ENCODE results near the gene CALD1.

DNA sequence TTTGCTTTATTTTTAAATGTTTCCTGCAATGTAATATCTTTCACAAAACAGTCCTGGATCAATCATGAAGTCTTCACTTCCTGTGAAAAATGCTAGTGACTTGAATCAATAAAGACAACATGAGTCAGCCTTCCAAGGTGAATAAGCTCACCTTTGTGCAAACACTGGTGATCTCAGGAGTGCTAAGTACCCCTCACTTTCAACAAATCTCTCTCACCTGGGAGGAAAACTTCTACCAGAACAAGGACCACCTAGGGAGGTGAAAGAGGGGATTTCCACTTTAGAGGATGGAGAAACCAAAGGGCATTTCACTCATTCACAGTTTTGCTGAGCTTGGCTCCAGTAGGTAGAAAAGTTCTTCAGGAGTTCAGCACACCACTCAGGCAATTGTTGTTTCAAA, 64.8 kb downstream of the CALD1 start:
- TF ChIP-seq, protein P1, sequence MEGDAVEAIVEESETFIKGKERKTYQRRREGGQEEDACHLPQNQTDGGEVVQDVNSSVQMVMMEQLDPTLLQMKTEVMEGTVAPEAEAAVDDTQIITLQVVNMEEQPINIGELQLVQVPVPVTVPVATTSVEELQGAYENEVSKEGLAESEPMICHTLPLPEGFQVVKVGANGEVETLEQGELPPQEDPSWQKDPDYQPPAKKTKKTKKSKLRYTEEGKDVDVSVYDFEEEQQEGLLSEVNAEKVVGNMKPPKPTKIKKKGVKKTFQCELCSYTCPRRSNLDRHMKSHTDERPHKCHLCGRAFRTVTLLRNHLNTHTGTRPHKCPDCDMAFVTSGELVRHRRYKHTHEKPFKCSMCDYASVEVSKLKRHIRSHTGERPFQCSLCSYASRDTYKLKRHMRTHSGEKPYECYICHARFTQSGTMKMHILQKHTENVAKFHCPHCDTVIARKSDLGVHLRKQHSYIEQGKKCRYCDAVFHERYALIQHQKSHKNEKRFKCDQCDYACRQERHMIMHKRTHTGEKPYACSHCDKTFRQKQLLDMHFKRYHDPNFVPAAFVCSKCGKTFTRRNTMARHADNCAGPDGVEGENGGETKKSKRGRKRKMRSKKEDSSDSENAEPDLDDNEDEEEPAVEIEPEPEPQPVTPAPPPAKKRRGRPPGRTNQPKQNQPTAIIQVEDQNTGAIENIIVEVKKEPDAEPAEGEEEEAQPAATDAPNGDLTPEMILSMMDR (IDR thresholded peaks at IDR 0.05) = no peak
- TF ChIP-seq POLR2A (IDR thresholded peaks at IDR 0.05) = no peak
